Measurements from ENCODE around the gene NLRP13.

NLRP13 gene

GRCh38 chr19:55867101-55867500 lies 65.0 kb downstream of the NLRP13 start:
- no peak for DNase-seq (ENCODE audit: low read depth in 1 of 2, low spot score in 1 of 2)
- no peak for TF ChIP-seq JUND (IDR thresholded peaks at IDR 0.05; ENCODE audit: low read depth)
- in situ Hi-C loops (cut with HindIII; ENCODE audit: low pct_unique_long_range_greater_than_20kb, low sequenced_read_pairs) = no loop called here

GRCh38 chr19:55866521-55866920 lies 65.6 kb downstream of the NLRP13 start:
- in situ Hi-C loops (cut with HindIII; ENCODE audit: low pct_unique_long_range_greater_than_20kb, low sequenced_read_pairs) = no loop called here
- no peak for DNase-seq (ENCODE audit: low read depth in 1 of 2, low spot score in 1 of 2)
- TF ChIP-seq JUND (IDR thresholded peaks at IDR 0.05; ENCODE audit: low read depth) = no peak

- DNase-seq (ENCODE audit: low read depth in 1 of 2, low spot score in 1 of 2) = no peak
- in situ Hi-C loops (cut with HindIII; ENCODE audit: low pct_unique_long_range_greater_than_20kb, low sequenced_read_pairs) = no loop called here
- no peak for TF ChIP-seq JUND (IDR thresholded peaks at IDR 0.05; ENCODE audit: low read depth)
Observed at GRCh38 chr19:55858969-55859368, 73.2 kb downstream of the NLRP13 start.

- no peak for TF ChIP-seq JUND (IDR thresholded peaks at IDR 0.05; ENCODE audit: low read depth)
- no peak for DNase-seq (ENCODE audit: low read depth in 1 of 2, low spot score in 1 of 2)
- in situ Hi-C loops (cut with HindIII; ENCODE audit: low pct_unique_long_range_greater_than_20kb, low sequenced_read_pairs) = no loop called here
Observed at GRCh38 chr19:55858401-55858800, 73.7 kb downstream of the NLRP13 start.

GRCh38 chr19:55857974-55858373 lies 74.2 kb downstream of the NLRP13 start:
- DNase-seq (ENCODE audit: low read depth in 1 of 2, low spot score in 1 of 2) = no peak
- in situ Hi-C loops (cut with HindIII; ENCODE audit: low pct_unique_long_range_greater_than_20kb, low sequenced_read_pairs) = no loop called here
- TF ChIP-seq JUND (IDR thresholded peaks at IDR 0.05; ENCODE audit: low read depth) = no peak

GRCh38 chr19:55857149-55857548 lies 75.0 kb downstream of the NLRP13 start:
- DNase-seq (ENCODE audit: low read depth in 1 of 2, low spot score in 1 of 2) = no peak
- no peak for TF ChIP-seq JUND (IDR thresholded peaks at IDR 0.05; ENCODE audit: low read depth)
- in situ Hi-C loops (cut with HindIII; ENCODE audit: low pct_unique_long_range_greater_than_20kb, low sequenced_read_pairs) = no loop called here

- in situ Hi-C loops (cut with HindIII; ENCODE audit: low pct_unique_long_range_greater_than_20kb, low sequenced_read_pairs) = no loop called here
- DNase-seq (ENCODE audit: low read depth in 1 of 2, low spot score in 1 of 2) = no peak
- no peak for TF ChIP-seq JUND (IDR thresholded peaks at IDR 0.05; ENCODE audit: low read depth)
Observed at GRCh38 chr19:55855160-55855559, 77.0 kb downstream of the NLRP13 start.

Measured in T47D (cell line).